Measurements from ENCODE around the gene MFSD11.
"Not testable (repeated sequence)": the region's sequence is repeated elsewhere in the genome, so short reads cannot be mapped to it uniquely, and the experiment has no call there.

The MFSD11 gene

DNA sequence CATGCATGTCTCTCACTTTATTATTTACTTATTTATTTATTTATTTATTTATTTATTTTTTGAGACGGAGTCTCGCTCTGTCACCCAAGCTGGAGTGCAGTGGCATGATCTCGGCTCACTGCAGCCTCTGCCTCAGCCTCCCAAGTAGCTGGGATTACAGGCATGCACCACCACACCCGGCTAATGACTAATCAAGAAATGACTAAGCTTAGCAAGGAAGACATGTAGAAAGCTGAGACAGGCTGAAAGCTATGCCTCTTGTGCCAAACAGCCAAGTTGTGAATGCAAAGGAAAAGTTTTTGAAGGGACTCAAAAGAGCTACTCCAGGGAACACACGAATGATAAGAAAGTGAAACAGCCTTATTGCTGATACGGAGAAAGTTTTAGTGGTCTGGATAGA is 7.9 kb downstream of the MFSD11 start:
- DNase-seq (ENCODE audit: low spot score): not testable (repeated sequence)

DNA sequence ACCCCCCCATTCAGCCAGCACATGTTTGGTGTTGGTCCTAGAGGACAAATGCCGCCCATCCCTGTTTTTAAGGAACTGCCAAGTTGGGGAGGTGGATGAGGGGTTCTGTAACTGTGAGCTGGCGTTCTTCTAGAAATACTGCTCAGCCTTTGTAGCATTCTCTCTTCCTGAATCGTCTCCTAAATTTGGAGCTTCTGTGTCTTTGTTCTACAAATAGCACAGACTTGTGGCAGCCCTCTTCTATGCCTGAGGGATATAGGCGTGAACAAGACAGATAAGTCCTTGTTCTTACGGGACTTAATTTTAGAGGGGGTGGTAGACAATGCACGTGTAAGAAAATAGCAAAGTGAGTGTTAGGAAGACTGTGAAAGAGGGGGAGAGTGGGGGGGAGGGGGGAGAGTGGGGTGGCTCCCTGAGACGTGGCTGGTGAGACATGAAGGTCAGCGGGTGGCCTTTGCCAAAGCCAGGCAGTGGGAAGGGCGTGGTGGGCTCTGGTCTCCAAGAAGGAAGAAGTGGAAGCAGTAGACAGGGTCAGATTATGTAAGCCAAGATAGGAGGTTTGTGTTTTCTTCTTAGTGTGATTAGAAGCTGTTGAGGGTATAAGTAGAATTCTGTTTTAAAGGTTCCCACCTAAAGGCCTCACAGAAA is 9.9 kb downstream of the MFSD11 start:
- DNase-seq (ENCODE audit: low spot score): no peak

DNA sequence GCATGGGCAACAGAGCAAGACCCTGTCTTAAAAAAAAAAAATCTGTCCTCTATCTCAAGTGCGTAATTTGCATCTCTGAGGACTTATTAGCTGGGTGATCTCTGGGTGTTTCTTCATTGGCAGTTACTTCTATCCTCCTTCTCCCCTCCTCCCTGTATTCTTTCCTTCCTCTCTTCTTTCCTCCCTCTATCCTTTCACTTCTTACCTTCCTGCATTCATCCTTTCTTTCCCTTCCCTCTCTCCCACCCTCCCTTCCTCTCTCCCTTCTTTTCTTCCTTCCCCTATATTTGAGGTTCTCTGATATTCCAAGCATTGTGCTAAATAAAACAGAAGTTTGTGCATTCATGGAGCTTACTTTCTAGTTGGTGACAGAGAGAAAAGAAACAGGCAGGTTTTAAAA is 10.7 kb downstream of the MFSD11 start:
- no peak for DNase-seq (ENCODE audit: low spot score)

DNA sequence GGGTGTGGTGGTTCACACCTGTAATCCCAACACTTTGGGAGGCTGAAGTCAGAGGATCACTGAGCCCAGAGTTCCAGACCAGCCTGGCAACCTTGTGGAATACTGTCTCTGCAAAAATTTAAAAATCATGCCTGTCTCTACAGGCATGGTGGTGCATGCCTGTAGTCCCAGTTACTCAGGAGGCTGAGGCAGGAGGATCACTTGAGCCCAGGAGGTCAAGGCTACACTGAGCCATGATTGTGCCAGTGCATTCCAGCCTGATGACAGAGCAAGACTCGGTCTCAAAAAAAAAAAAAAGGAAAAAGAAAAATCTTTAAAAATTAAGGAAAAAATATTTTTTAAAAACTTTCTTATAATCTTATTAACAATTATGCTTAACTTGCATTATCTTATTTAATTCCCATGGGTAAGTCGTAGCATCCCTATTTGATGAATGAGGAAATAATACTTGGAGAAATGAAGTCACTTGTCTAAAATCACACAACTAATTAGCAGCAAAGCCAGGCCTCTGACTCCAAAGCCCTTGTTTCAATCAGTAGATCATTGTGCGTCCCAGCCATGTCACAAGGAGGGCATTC is 13.6 kb downstream of the MFSD11 start:
- no peak for DNase-seq (ENCODE audit: low spot score)

DNA sequence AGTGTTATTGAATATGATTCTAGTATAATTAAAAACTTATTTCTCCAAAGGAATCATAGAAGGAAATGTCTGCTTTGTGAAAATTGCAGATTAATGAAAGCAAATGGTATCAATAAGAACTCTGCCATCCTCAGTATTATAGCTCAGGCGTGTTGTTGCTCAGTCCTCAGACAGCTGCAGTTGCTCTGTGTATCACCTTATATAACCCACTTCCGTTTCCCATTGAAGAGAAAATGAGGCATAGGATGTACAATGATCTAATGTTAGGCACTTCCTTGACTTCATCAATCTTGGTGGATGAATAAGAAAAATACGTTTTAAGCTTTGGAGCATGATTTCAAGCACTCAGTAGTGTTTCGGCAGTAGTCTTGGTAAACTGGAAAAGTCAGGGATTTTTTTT is 14.1 kb downstream of the MFSD11 start:
- no peak for DNase-seq (ENCODE audit: low spot score)

DNA sequence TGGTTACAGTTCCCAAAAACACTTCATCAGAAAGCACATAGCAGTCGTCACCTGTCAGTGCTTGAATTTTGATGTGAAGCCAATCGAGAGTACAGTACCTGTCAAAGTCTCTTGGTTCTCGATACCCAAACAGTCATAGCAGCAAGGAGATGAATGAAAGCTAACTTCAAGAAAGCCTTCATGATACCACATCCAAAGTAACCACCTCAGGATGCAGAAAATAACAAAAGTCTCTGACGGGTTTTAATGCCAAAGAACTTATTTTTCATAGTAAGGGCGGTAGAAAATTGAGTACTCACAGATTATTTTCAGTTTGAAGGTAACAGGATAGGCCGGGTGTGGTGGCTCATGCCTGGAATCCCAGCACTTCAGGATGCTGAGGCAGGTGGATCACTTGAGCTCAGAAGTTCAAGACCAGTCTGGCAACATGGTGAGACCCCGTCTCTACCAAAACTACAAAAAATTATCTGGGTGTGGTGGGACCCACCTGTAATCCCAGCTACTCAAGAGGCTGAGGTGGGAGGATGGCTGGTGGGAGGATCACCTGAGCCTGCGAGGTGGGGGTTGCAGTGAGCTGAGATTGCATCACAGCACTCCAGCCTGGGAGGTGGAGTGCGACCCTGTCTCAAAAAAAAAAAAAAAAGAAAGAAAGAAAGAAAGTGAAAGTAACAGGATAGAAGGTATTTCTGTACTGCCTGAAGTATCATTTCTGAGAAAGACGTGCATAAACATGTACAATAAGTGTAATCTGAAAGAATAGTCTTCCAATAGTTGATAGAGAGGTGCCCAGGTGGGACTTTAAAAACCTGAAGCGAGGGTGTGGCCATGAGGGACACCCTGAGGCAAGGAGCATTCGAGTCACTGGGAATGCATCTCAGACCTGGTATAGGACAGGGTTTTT is 15.4 kb downstream of the MFSD11 start:
- DNase-seq (ENCODE audit: low spot score): no peak

DNA sequence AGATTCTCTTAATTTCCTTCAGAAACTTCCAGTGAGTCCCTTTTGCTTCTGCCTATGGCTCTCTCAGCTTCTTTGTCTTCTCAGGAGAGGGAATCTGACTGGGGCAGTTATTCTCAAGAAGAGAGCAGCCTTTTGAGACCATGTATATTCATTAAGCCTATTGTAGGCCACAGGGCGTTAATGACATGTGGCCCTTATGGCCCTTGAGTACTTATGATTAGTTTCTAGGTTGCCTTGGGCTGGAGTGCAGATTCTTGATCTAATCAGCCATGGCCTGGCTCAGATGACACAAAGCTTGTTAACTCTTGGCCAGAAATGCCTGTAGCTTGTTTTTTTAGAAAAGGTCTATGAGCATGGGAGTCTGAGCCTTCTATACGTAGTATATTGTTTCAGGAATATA is 17.4 kb downstream of the MFSD11 start:
- no peak for DNase-seq (ENCODE audit: low spot score)

DNA sequence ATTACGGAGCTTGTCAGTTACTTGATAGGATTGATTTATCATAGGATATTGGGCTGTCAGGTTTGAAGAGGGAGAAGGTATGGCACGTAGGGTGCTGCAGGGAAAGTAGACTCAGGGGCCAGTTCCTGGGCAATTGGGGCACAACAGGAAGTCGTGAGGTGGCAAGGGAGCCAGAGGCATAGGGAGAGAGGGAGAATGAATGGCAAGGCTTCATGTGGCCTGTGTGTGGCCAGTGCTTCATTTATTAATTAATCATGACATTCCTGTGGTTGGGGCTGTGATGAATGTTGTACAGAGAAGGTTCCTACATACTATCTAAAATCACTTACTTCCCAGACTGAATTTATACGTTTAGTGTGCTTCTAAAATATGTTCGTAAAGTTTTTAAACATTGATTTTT is 19.3 kb downstream of the MFSD11 start:
- DNase-seq (ENCODE audit: low spot score): no peak

DNA sequence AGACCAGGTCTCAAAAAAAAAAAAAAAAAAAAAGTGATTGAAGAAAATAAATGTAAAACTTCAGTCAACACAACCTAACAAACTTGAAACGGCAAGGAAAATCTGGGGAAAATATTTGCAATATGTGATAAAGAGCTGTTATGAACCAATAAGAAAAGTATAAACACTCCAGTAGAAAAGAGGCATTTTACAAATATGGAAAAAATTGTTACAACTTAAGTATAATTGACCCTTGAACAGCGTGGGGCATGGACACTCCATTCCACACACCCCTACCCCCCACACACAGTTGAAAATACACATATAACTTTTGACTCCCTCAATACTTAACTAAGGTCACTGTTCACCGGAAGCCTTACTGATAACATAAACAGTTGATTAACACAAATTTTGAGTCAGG is 20.7 kb downstream of the MFSD11 start:
- DNase-seq (ENCODE audit: low spot score): no peak

DNA sequence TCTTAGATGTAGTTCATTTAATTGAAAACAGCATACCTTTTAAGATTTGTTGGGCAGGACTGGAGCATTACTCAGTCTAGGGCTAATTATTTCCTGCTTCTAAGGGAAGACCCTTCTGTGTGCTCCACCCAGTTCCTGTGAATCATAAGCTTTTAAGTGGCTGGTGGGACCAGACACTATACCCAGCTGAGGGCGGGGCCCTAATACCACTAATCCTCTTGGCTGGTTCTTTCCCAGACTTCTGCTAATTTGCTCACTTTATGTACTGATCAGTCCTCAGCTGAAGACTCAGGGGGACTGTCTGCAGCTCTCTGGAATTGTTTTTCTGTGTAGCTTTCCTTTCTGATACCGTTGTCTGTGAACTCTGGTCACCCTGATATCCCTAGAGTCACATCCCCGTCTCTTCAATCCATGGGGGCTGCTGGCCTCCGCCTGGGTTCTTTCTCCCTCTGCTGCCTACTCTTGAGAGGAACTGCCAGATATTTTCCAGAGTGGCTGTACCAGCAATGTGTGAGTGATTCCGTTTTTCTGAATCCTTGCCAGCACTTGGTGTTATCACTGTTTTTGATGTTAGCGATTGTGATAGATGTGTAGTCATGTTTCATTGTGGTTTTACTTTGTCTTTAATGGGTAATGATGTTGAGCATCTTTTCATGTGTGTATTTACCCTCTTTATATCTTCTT is 35.1 kb downstream of the MFSD11 start:
- DNase-seq (ENCODE audit: low spot score): no peak

DNA sequence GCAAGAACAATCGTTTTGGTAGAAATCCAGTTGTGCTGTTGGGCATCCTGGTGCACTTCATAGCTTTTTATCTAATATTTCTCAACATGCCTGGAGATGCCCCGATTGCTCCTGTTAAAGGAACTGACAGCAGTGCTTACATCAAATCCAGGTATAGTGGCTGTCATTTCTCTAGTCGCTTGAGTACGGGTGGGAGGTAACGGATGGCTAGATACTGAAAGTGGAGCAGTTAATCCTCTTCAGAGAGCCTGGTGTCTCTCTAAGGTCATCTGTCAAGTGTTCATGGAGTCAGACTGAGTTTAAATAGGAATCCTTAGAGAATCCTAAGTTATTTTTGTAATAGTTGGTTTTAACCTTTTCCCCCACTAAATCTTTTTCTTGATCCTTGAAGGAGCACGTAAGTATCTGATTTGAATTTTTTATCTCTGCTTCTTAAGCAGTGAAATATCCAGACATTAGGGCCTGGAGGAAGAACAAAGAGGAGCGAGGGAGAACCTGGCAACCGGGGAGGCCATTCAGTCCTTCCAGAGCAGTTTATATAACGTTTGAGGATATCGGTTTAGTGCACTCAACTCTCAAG is 37.2 kb downstream of the MFSD11 start:
- DNase-seq (ENCODE audit: low spot score): no peak

DNA sequence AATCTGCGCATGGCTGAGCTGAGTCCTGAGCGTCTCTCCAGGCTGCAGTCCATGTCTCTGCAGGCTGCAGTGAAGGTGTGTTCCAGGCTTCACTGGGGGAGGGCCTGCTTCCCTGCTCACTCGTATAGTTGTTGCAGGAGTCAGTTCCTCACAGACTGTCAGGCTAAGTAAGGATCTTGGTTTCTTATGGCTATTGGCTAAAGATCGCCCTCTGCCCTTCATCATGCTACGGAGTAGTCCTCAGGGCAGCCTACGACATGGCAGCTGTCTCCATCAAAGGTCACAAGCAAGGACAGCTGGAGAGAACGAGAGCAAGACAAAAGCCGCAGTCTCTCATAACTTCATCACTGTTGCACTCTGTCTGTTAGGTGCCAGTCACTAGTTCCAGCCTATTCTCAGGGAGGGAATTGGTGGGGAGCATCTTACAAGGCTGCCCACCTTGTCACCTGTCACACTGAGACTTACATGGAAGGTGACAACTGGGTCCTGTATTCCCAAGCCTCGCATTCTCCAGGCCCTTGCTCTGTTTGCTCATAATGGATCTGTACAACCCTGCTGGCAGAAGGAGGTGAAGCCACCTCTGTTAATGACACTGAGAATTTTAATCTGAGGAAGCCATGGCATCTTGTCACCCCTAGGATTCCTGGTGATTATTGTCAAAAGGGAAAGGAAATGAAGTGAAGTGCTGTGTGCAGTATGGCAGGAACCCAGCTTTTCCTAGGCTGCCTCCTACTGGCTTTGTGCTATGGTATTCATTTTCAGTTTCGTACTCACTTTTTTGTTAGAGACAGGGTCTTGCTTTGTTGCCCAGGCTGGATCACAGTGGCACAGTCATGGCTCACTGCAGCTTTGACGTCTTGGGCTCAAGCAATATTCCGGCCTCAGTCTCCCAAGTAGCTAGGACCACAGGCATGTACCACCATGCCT is 43.4 kb downstream of the MFSD11 start:
- DNase-seq (ENCODE audit: low spot score): no peak

DNA sequence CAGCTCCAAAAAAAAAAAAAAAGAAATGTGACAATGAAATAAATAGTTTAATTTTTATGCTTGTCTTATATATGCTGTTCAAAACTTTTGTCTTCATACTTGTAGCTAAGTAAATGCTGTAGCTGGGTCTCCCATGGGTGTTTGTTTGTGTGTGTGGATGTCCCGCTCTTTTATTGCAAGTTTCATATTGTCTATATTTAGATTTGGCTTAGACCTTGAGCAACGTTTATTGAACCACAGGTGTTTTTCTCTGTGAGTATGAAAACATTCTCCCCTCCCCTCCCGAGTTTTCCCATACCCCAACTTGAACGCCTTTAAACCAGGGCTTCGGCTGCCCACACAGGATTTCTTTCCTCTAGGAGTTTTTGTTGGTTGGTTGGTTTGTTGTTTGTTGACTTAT is 45.2 kb downstream of the MFSD11 start:
- DNase-seq (ENCODE audit: low spot score): no peak

DNA sequence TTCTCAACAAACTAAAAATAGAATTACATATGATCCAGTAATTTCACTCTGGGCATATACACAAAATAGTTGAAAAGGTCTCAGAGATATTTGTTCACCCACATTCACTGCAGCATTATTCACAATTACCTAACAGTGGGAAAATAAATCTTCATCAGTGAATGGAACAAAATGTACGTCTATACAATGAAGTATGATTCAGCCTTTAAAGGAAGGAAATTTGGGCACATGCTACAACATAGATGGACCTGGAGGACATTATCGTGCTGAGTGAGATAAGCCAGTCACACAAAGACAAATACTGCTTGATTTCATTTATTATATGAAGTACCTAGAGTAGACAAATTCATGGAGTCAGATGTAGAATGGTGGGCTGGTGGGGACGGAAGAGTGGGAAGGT is 47.0 kb downstream of the MFSD11 start:
- no peak for DNase-seq (ENCODE audit: low spot score)

DNA sequence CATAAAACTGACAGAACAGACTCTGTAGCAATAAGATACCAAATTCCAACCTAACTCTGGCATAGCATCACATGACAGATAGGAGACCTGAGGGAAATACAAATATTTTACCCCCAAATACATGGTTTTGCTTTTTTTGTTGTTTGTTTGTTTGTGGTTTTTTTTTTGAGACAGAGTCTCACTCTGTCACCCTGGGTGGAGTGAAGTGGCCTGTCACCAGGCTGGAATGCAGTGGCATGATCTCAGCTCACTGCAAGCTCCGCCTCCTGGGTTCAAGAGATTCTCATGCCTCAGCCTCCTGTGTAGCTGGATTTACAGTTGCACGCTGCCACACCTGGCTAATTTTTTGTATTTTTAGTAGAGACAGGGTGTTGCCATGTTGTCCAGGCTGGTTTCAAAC is 49.9 kb downstream of the MFSD11 start:
- DNase-seq (ENCODE audit: low spot score): not testable (repeated sequence)

DNA sequence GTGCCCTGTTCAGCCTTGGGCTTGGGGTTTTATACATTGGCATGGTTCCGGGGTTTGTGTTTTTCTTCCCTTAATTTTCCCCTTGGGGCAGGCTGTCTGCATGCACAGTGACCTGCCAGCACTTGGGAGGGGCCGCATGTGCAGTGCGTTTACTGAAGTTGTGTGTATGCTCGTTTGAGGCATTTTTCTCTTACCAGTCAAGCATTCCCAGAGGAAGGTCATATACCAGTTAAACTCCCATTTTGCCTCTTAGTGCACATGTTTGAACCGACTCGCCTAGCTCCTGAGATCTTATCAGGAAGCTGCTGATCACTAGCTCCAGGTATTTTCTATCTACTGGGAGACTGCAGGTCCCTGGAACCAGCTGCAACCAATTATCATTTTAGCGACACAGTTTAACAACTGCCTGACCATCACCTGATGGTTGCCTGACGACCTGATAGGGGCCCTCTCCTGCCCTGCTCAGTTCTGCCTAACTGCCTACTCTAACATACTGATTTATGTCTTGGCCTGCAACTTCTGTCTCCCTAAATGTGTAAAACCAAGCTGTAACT is 51.4 kb downstream of the MFSD11 start:
- DNase-seq (ENCODE audit: low spot score): peak; percentile 90

DNA sequence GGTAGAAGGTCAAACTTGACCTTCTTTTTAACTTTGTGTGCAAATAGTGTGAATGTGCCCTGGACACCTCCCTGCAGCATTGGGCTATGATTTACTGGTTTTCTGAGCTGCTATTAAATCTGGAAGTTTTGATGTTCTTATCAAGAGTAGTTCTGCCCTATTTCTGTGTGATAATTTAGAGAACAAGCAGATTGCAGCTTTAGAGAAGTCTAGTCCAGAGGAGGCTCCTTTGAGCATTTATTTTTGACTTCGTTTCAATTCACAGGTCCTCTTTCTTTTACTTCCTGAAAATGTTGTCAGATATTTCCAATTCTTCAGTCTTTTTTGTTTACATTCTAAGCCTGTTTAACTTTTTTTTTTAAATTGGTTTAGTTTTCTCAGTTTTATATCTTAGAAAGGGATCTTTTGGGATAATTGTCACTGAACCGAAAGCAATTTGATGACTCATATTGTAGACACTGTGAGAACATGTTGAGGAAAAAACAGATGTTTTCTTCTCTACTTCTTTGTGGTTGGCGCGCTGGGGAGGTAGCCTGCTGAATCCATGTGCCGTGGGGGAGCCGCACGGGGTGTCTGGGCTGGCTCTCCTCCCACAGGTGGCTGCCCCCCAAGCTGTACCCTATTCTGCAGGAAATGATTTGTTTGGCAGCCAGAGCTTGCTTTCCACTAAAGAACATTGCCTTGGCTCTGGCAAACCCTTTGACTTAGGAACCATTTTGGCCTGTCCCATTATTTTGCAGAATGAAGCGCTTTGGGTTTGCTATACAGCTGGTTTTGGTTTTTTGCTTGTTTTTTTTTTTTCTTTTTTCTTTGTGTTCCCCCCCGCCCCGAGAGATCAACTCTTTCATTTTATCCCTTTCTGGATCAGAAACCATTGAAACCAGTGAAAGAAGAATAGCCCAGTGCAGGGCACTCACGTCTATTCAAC is 53.4 kb downstream of the MFSD11 start:
- DNase-seq (ENCODE audit: low spot score): no peak

DNA sequence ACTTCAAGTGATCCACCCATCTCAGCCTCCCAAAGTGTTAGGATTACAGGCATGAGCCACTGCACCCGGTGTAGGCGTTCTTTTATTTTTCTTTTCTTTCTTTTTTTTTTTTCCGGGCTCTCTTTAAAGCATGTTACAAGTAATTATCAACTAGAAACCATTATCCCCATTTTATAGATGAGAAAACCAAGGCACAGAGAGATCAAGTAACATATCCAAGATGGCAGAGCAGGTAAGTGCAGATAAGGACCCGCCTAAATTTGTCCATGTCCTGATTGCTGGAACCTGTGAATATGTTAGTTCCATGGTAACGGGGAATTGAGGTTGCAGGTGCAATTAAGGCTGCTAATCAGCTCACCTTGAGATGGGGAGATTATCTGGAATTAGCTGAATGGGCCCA is 54.4 kb downstream of the MFSD11 start:
- DNase-seq (ENCODE audit: low spot score): no peak

DNA sequence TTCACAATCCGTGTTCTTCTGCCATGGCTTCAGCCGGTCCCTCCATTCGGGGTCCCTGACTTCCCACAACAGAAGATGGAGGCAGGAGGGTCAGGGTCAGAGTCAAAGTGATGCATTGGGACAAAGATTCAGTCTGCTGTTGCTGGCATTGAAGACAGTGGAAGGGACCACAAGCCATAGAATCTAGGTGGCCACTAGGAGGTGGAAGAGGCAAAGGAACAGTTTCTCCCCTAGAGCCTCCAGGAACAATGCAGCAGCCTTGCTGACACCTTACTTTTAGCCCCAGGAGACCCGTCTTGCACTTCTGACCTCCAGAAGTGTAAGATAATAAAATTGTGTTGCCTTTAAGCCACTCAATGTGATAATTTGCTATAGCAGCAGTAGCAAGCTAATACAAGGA is 55.9 kb downstream of the MFSD11 start:
- DNase-seq (ENCODE audit: low spot score): peak; percentile 84

Data from SK-N-DZ (cell line).